HT1080 (cell line): ENCODE measurements around the gene MIEF1. TPM values are rescaled to one million over a fixed set of nuclear protein-coding genes. Genes with fewer than 3 reads are reported as not detected.
A peak's percentile ranks its signal among the peaks of the same experiment; 100 is the strongest.

Experiments
- DNase-seq: peaks from one replicate; pipeline ENCODE4 v3.0.0-alpha.2; 2015; ENCODE audit warnings: low read depth
- total RNA-seq: library from RNA; depleted of rRNA; stranded (reverse); fragments of >200 nt; shearing (Covaris generic); gene quantifications from 2 replicates; pipeline ENCODE4 v1.2.3, GENCODE V29; 2014

The MIEF1 gene
- total RNA-seq, 1 experiment from 2014 or later: 51.4 TPM

- DNase-seq: no peak
These were observed 31.4 kb upstream of the MIEF1 start for GRCh38 chr22:39470451-39471291.

DNA sequence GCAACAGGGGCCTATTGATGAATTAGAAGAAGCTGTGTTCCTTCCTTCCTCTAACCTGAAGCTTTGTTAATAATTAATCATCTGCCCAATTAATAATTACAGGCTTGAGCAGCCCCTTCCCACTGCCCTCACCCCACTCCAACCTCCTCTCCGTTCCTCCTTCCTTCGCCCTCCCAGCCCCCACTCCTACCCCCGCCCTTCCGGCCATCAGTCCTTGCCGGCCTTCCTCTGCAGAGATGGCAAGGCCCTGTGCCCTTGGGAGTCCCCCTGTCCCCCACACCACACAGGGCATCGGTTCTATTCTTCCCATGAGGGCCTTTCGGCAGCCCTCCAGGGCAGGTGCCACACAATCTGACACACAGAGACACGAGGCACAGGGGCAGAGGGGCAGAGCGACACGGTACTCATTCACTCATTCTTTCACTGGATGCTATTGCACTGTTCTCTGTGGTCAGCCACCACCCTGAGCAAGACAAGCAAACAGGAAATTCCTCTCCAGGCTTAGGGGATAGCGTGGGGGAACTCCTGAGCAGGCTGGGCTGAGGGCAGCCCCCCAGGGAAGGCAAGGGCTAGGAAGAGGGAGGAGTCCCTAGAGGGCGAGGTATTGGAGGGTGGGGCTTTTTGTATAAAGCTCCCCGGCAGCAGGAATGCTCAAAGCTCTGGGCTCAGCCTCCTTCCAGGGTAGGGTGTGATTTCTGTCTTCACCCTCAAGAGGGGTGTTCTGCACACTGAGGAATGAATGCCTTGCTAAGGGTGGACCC, 30.5 kb upstream of the MIEF1 start:
- DNase-seq: peak; percentile 62

DNA sequence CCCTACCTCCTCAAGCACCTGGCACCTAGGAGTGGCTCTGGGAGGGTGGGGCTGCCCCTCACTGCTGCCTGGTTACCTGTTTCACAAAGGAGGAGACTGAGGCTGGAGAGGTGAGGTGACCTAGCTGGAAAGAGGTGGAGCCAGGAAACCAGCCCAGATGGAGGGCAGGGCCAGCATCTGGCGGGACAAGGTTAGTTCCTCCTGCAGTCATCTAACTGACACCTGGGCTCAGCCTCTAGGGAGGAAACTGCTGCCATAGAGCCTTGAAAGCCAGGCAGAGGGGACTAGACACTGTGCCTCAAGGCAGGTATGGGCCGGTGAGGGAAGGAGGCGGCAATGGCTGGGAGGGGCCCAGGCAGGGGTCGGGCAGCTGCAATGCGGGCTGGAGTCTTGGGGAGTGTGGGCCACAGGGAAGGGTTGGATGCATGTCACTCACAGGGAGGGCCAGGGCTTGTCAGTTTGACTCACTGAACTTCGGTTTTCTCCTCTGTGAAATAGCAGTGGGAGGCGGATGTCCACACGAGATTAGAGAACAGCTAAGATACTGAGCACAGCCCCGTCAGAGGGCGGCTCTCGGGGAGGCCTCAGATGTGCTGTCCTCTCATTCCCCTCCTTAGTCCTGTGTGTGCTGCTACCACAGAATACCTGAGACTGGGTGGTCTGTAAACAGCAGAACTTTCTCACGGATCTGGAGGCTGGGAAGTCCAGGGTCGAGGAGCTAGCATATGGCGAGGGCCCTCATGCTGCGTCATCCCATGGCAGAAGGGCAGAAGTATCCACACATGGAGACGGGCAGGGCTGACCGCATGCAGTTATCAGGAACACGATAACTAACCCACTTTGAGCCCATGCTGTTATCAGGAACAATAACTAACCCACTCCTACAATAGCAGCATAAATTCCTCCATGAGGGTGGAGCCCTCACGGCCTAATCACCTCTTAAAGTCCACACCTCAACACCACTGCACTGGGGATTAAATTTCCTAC, 29.2 kb upstream of the MIEF1 start:
- DNase-seq: no peak

DNA sequence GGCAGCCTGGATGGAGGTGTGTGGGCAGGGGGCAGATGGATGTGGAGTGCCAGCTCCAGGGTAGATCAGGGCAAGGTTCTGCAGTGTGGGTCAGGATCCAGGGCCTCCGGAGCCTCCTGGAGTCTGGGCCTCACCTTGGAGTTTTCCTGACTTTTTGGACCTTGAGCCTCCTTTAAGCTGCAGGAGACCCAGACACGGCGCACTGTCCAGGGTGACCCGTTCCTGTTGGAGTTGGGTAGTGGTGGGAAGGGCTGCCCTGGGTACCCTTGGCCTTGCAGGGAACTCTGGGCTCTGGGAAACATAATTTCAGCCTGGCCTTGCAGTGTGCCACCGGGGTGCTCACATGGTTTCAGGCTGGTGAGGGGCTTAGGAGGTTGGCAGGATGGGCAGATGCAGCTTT, 28.2 kb upstream of the MIEF1 start:
- no peak for DNase-seq

DNA sequence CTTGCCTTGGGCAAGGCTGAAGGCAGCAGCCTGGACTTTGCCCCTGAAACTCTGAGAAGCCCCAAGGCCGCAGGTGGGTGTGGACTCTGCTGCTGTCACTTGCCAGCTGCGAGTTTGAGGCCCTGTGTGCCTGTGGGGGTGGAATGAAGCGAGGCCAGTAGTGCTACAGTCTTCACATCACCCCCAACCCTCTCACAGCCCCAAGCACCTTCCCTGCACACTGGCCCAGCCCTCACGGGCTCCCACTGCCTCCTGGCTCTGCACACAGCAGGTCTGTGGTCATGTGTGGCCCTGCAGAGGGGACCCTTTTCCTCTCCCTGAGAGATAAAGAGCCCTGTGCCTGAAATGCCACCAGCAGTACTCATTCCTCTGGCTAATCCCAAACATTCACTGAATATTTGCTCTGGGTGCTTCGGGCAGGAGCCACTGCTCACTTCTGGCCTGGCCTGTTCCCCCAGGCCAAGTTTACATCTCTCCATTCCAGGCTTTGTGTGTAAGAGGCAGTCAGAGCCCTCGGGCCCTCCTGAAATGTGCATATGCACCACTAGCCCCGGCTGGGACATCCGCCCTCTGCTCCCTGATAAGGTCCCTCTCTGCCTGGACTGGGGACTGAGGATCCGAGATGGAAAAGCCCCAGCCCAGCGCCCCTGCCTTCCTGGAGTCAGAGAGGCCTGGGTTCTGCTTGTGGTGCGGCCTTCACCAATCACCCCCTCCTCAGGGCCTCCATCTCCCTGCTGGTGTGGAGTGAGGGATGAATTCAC, 27.6 kb upstream of the MIEF1 start:
- DNase-seq: no peak

DNA sequence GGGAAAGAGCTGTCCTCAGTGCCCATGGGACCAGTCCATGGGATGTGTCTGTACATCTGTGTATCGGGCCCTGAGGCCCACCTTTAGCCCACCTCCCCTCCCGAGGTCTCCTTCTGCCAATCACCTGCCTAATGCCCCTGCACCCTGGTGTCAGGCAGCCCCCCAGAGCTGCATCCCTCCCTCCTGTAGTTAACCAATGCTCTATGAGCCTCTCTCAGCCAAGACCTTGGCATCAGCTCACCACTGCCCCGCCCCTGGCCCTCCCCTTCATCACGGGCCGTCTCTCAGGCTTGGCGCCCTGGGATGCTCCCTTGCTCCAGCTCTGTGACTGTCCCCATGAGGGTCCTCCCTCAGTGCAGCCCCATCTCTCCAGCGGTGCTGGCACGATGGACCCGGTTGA, 26.8 kb upstream of the MIEF1 start:
- no peak for DNase-seq

DNA sequence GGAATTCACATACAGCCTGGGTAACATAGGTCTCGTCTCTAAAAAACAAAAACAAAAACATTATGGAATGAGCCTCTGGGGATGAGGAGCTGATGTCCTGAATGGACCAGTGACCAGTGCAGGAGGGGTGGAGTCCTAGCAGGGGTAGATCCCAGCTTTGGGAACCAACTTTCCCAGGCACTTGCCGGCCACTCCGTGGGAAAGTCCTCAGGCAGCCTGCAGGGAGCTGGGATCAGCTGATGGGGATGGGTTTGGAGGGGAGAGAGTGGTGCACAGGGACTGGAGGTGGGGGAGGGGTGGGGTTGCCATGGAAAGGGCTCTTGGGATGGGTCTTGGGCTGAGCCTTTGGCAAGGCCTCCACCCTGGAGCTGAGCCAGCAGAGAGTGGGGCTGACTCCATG, 26.2 kb upstream of the MIEF1 start:
- no peak for DNase-seq

GRCh38 chr22:39476664-39477063, 25.4 kb upstream of the MIEF1 start:
- no peak for DNase-seq

DNA sequence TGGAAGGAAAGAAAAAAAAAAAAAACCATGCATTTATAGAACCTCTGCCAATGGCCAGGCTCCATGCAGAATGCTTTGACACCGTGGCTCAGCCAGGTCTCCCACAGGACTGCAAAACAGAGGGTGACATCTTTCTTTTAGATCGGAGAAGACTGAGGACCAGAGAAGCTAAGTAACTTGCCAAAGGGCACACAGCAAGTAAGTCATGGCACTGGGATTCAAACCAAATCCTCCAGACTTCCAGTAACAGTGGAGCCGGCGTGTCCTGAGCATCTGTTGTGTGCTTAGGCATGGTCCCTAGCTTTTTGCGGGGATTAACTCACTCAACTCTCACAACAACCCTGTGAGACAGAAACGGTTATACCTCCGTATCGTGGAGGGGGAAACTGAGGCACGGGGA, 24.5 kb upstream of the MIEF1 start:
- no peak for DNase-seq

DNA sequence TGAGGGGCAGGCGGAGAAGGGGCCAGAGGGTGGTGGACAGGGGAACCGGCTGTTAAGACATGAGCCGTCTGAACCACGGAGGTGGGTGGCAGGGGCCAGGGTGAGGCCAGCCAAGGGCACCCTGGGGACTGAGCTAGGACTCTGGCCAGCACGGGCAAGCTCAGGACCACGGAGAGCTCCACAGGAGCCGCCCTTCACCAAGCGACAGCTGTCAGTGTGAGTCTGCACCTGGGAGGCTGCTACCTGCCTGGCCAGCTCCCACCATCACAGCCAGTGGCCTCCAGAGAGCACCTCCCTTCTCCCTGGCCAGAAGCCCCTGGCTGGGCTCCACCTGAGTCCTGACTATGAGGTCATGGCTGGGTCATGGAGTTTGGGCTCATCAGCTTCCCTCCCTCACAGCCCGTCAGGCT, 23.6 kb upstream of the MIEF1 start:
- no peak for DNase-seq

DNA sequence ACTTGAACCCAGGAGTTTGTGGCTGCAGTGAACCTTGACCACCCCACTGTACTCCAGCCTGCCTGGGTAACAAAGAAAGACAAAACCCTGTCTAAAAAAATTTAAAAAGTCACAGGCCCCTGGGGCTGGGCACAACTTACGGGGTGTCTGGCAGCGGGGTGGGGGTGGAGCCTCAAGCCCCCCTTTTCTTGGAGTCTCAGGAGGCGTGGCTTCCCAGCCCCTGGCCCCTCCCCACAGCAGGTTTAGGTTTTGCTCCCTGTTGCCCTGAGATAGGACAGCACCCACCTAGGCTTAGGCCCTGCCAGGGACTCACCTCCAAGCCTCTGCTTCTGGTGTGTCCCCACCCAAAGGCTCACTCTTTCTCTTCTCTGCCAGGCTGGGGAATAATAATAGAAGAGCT, 22.8 kb upstream of the MIEF1 start:
- no peak for DNase-seq

GRCh38 chr22:39480557-39480956, 21.5 kb upstream of the MIEF1 start:
- DNase-seq: no peak

DNA sequence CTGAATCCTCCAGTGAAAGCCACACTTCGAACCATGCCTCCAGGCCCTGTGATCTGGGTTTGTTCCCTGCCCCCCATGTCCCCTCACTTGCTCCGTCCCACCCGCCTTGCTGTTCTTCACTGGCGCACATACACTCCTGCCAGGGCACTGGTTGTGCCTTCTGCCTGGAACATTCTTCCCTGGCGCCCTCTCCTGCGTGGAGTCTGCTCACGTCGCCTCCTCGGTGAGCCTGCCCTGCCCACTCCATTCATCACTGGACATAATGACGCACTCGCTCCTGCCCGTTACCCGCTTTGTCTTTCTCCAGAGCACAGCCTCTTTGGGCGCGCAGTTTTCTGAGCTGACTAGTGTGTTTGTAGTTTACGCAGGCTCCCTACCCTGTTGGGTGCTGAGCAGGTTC, 21.0 kb upstream of the MIEF1 start:
- DNase-seq: no peak

- no peak for DNase-seq
These were observed 20.5 kb upstream of the MIEF1 start for GRCh38 chr22:39481595-39481994.

GRCh38 chr22:39482768-39483167, 19.3 kb upstream of the MIEF1 start:
- peak; percentile 26 for DNase-seq

- no peak for DNase-seq
These were observed 14.9 kb upstream of the MIEF1 start for GRCh38 chr22:39486951-39487825.

DNA sequence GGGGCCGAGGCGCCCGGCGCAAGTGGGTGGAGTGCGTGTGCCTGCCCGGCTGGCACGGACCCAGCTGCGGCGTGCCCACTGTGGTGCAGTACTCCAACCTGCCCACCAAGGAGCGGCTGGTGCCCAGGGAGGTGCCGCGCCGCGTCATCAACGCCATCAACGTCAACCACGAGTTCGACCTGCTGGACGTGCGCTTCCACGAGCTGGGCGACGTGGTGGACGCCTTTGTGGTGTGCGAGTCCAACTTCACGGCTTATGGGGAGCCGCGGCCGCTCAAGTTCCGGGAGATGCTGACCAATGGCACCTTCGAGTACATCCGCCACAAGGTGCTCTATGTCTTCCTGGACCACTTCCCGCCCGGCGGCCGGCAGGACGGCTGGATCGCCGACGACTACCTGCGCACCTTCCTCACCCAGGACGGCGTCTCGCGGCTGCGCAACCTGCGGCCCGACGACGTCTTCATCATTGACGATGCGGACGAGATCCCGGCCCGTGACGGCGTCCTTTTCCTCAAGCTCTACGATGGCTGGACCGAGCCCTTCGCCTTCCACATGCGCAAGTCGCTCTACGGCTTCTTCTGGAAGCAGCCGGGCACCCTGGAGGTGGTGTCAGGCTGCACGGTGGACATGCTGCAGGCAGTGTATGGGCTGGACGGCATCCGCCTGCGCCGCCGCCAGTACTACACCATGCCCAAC, 14.1 kb upstream of the MIEF1 start:
- no peak for DNase-seq

DNA sequence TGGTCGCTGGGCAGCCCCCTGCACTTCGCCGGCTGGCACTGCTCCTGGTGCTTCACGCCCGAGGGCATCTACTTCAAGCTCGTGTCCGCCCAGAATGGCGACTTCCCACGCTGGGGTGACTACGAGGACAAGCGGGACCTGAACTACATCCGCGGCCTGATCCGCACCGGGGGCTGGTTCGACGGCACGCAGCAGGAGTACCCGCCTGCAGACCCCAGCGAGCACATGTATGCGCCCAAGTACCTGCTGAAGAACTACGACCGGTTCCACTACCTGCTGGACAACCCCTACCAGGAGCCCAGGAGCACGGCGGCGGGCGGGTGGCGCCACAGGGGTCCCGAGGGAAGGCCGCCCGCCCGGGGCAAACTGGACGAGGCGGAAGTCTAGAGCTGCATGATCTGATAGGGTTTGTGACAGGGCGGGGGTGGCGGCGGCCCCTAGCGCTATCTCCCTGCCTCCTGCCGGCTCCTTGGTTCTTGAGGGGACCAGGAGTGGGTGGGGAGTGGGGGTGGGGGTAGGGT, 13.5 kb upstream of the MIEF1 start:
- no peak for DNase-seq
